GM19239 (cell line): Measurements from ENCODE around the gene MAP3K5.

Experiments
- DNase-seq: peaks from one replicate; pipeline ENCODE4 v3.0.0; 2011; ENCODE audit warnings: low spot score; ENCODE audit not compliant: insufficient read length
- FAIRE-seq: peaks from 2 replicates; lab custom pipeline; 2011; peaks lifted over from hg19 to GRCh38; lab: Jason Lieb, UNC

The MAP3K5 gene

GRCh38 chr6:136752554-136752953, 39.7 kb downstream of the MAP3K5 start:
- FAIRE-seq (no peak), DNase-seq (no peak)

GRCh38 chr6:136751991-136752390, 40.3 kb downstream of the MAP3K5 start:
- DNase-seq (no peak), FAIRE-seq (peak; percentile 61)

GRCh38 chr6:136751522-136751956, 40.7 kb downstream of the MAP3K5 start:
- peak; percentile 97 for FAIRE-seq
- DNase-seq, result peak; percentile 47

GRCh38 chr6:136750696-136751521, 41.4 kb downstream of the MAP3K5 start:
- FAIRE-seq (no peak), DNase-seq (no peak)

GRCh38 chr6:136749359-136749997, 42.8 kb downstream of the MAP3K5 start:
- no peak for DNase-seq
- no peak for FAIRE-seq

GRCh38 chr6:136747507-136747906, 44.8 kb downstream of the MAP3K5 start:
- DNase-seq (no peak), FAIRE-seq (peak; percentile 55)

GRCh38 chr6:136745300-136745699, 47.0 kb downstream of the MAP3K5 start:
- DNase-seq (no peak), FAIRE-seq (no peak)

- DNase-seq (no peak), FAIRE-seq (no peak)
Observed at GRCh38 chr6:136744889-136745288, 47.4 kb downstream of the MAP3K5 start.

- FAIRE-seq (peak; percentile 81), DNase-seq (no peak)
Observed at GRCh38 chr6:136742125-136742524, 50.2 kb downstream of the MAP3K5 start.

GRCh38 chr6:136740050-136740974, 52.0 kb downstream of the MAP3K5 start:
- no peak for DNase-seq
- no peak for FAIRE-seq

GRCh38 chr6:136739501-136739900, 52.8 kb downstream of the MAP3K5 start:
- FAIRE-seq, result peak; percentile 26

GRCh38 chr6:136739071-136739470, 53.2 kb downstream of the MAP3K5 start:
- no peak for DNase-seq
- peak; percentile 35 for FAIRE-seq

More at GRCh38 chr6:136739501-136739900, 52.8 kb downstream of the MAP3K5 start:
- DNase-seq, result no peak

- DNase-seq (no peak), FAIRE-seq (no peak)
Observed at GRCh38 chr6:136738692-136739057, 53.6 kb downstream of the MAP3K5 start.

- FAIRE-seq (peak; percentile 33), DNase-seq (no peak)
Observed at GRCh38 chr6:136737871-136738691, 54.2 kb downstream of the MAP3K5 start.

- DNase-seq (no peak), FAIRE-seq (peak; percentile 69)
Observed at GRCh38 chr6:136737374-136737844, 54.9 kb downstream of the MAP3K5 start.

GRCh38 chr6:136736281-136736960, 55.9 kb downstream of the MAP3K5 start:
- FAIRE-seq, result peak; percentile 81
- no peak for DNase-seq

GRCh38 chr6:136734977-136735376, 57.3 kb downstream of the MAP3K5 start:
- no peak for FAIRE-seq
- no peak for DNase-seq

- peak; percentile 11 for FAIRE-seq
Observed at GRCh38 chr6:136732889-136733288, 59.4 kb downstream of the MAP3K5 start.

GRCh38 chr6:136729832-136730231, 62.4 kb downstream of the MAP3K5 start:
- DNase-seq (no peak), FAIRE-seq (no peak)

More at GRCh38 chr6:136732889-136733288, 59.4 kb downstream of the MAP3K5 start:
- no peak for DNase-seq
